GM18907 (cell line): Measurements from ENCODE around the gene CCDC171.
A peak's percentile ranks its signal among the peaks of the same experiment; 100 is the strongest.
"Not testable (repeated sequence)": the region's sequence is repeated elsewhere in the genome, so short reads cannot be mapped to it uniquely, and the experiment has no call there.

Experiments
- ATAC-seq: cut with Tn5 transposase; IDR thresholded peaks from one replicate; pipeline ENCODE4 v1.9.1; 2021; ENCODE audit warnings: mild to moderate bottlenecking, moderate library complexity; ENCODE audit not compliant: unreplicated experiment

The CCDC171 gene

DNA sequence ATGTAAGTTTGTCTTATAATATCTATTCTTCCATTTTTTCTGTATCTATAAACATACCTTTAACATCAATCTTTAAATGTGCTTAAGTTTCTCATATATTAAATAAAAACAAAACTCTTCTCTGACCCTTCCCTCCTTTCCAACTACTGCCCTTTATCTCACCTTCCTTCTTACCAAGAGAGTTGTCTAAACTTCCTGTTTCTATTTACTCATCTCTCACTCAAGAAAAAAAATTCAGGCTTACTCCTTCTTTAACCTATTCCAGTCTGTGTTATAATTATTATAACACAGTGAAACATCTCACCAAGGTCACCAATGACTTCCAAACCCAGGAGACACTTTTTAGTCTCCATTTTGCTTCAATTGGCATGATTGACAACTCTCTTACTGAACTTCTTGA, 140.9 kb downstream of the CCDC171 start:
- no peak for ATAC-seq

DNA sequence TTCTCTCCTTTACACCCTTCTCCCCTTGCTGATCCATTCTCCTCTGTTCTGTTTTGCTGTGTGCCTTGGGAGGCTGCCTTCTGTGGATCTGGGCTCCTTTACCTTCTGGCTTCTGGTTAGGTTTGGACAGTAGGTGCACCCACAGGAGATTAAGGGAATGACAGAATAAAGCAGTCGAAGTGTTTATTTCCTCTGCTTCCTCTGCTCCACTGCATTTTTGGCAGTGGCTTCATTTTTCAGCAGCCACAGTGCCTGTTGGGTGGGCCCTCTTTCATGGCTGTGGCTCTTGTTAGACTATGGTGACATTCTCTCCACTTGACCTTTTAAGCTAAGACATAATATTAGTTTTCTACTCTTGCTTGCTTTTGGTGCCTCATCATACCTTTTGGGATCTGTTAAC, 144.1 kb downstream of the CCDC171 start:
- ATAC-seq, result no peak

GRCh38 chr9:15697446-15697851, 144.6 kb downstream of the CCDC171 start:
- no peak for ATAC-seq

GRCh38 chr9:15699876-15700559, 147.2 kb downstream of the CCDC171 start:
- ATAC-seq, result not testable (repeated sequence)

DNA sequence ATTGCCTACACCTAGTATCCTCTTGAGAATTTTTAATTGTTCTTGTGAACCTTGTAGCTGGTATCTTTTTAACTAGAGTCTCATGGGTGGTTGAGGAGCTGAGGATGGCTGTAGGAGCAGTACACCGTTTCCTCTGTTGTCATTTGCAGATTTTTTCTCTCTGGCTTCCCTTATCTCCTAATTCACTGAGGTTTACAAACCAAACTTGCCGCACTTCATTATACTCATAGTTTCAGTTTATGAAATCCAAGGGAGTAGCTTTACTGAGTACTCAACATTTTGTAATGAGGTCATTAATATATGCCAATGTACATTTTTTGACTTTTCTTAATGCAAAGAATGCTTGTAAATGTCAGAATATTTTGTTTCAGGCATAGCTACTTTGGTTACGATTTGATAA, 154.2 kb downstream of the CCDC171 start:
- ATAC-seq, result no peak

GRCh38 chr9:15711531-15711930, 158.7 kb downstream of the CCDC171 start:
- ATAC-seq, result no peak

DNA sequence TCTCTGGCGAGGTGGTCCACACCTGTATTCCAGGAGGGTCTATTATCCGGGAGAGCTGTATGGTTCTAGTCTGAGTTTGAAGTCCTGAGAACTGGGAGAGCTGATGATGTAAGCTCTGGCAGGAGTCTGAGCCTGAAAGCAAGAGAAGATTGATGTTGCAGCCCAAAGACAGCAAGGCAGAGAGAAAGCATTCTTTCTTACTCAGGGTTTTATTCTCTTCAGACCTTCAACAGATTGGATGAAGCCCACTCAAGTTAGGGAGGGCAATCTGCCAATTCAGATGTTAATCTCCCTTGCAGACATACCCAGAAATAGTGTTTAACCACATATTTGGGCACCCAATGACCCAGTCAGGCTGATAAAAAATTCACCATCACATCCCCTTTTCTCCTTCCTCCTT, 159.1 kb downstream of the CCDC171 start:
- ATAC-seq, result no peak

- ATAC-seq, result no peak
Measured at GRCh38 chr9:15714746-15715145, 161.9 kb downstream of the CCDC171 start.

DNA sequence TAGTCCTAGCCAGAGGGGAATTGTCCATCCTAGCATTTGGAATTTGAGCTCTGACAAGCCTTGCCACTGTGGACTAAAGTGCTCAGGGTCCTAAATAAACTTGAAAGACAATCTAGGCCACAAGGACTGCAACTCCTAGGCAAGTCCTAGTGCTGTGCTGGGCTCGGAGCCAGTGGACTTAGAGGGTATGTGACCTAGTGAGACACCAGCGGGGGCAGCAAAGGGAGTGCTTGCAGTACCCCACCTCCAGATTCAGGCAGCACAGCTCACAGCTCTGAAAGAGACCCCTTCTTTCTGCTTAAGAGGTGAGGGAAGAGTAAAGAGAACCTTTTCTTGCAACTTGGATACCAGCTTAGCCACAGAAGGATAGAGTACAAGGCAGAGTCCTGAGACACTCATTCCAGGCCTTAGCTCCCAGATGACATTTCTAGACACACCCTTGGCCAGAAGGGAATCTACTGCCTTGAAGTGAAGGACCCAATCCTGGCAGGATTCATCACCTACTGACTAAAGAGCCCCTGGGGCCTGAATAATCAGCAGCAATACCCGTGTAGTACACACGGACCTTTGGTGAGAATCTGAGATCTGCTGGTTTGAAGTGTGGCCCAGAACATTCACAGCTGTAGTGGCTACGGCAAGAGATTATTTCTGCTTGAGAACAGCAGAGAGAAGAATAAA, 164.6 kb downstream of the CCDC171 start:
- no peak for ATAC-seq

DNA sequence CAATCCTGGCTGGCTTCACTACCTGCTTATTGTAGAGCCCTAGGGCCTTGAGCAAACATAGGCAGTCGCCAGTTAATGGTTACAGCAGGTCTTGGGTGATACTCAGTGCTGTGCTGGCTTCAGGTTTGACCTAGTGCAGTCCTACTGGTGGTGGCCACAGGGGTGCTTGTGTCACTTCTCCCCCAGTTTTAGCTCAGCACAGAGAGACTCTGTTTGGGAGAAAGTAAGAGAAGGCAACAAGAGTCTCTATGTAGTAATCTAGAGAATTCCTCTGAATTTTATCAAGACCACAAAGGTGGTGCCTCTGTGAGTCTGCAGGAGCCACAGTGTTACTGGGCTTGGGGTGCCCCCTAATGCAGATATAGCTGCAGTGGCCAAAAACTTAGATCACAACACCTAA, 165.6 kb downstream of the CCDC171 start:
- no peak for ATAC-seq

GRCh38 chr9:15720861-15721260, 168.0 kb downstream of the CCDC171 start:
- ATAC-seq, result no peak

DNA sequence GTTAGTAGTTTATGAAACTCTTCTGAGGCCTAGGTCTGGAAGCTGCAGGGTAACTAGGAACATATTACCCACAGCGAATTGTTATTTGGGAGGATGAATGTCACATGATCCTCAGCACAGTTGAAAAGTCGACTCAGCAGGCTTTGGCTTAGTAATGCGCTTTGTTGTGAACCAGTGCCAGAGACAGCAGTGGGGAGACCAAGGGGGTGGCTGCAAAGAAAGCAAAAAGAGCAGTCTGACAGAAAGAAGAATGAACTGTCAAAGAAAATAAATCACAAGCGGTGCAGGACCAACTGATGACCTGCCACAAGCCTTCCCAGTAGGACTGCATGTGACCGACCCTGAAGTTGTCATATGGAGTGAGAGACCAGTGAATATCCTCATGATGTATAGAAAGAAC, 170.0 kb downstream of the CCDC171 start:
- ATAC-seq, result no peak

DNA sequence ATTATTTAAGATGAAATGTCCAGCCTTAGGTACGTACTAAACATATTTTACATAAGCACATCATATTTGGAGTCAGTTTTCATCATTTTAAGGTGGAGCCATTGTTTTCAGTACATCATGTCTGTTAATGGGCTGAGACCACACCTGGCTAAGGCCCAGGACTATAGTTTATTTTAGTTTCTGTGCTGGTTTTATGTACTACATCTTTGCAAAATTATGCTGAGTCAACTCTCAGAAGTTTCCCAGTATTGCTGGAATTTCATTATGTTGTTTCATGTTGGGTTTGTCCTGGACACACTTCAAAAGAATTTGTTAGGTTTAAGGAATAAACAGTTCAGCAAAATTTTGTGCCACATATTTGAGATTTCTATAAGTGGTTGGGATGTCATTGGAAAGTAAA, 171.2 kb downstream of the CCDC171 start:
- ATAC-seq, result no peak

DNA sequence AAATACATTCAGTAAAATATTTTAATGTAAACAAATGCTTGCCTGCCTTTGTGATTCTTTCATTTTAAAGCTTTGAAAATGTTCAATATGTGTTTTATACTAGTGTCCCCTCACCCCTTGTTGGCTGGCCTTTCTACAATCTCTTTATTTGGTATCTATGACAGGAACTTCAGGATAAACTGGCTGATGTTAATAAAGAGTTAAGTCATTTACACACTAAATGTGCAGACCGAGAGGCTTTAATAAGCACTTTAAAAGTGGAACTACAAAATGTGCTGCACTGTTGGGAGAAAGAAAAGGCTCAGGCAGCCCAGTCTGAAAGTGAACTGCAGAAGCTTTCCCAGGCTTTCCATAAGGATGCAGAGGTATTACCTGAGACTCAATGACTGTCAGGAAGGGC, 171.8 kb downstream of the CCDC171 start:
- ATAC-seq, result no peak

DNA sequence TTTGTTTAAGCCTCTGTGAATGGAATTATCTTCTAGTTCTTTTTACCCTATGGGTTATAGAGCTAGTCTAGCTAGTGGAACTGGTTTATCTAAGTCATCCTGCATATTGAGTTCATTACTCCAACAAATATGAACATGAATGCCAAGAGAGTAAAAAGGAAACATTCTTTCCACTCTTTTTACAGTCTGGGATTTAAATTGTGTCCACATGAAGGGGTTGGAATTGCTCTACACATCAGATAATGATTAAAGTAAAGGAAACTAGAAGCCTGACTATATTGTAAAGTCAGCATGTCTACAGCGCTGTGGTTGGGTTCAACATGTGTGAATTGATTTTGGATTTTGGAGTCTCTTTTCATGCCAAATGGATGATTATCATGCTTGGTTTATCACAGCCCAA, 173.1 kb downstream of the CCDC171 start:
- ATAC-seq, result no peak

GRCh38 chr9:15729507-15729906, 176.7 kb downstream of the CCDC171 start:
- no peak for ATAC-seq

DNA sequence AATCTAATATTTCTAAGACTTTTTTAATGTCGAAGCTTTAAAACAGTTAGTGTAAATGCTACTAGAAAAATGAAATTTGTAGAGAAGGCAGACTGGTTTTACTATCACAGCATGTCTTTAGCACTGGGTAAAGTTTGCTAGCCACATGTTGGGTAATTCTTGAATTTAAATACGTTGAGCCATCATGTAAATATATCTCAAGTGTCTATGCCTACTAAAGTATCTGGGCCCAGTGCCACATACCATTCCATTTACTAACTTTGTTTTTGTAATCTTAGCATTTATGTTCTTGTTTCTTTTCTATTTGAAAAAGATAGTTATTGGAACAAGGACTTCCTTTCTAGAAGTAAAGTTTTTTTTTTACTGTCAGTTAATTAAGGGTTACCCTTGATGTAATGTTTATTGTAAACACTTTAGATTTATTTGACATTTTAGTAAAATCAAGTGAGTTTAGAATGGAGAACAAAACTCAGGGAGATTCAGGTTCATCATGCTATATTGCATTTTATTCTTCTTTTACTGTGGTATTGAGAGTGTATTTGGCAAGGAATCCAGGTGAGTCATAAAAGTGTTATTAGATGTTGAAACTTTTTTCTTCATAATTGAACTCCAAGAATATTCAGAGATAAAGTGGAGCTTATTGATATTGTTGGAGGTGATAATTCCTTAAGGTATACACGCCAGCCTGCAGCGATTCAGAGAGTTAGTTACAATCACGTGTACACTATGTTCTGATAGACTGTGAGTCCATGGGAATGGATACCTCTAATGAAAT, 182.4 kb downstream of the CCDC171 start:
- ATAC-seq, result no peak

DNA sequence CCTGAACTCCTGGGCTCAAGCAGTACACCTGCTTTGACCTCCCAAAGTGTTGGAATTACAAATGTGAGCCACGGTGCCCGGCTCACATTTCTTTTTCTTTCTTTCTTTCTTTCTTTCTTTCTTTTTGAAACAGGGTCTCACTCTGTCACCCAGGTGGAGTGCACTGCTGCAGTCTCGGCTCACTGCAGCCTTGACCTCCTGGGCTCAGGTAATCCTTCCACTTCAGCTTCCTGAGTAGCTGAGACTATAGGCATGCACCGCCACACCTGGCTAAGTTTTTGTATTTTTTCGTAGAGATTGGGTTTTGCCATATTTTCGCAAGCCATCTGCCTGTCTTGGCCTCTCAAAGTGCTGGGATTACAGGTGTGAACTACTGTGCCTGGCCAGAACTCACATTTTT, 183.7 kb downstream of the CCDC171 start:
- no peak for ATAC-seq

DNA sequence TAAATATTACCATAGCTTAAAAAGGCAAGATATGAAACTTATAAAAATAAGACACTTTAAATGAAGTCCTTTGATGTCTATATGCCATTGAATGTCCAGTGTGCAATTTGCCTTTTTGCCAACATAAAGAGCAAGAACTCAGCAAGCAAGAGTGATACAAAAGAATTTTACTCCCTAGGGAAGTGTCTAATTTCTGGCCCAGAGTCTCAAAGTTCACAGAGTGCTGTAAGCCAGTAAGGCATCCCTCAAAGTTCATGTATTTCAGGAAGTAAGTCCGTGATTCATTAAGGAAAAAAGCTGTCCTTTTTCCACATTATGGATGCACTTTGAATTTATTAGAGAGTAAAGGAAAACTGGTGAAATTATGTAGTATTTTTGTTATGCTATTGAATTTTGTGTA, 185.2 kb downstream of the CCDC171 start:
- no peak for ATAC-seq

DNA sequence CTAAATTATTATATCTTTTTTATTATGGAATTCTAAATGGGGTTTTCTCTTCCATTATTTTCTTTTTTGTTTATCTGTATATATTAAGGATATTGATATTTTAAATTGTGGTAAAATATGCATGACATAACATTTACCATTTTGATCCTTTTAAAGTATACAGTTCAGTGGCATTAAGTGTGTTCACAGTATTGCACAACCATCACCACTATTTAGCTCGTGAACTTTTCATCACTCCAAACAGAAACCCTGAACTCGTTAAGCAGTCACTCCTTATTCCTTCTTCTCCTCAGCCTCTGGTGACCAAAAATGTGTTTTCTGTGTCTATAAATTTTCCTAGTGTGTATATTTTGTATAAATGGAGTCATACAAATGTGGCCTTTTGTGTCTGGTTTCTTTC, 188.2 kb downstream of the CCDC171 start:
- no peak for ATAC-seq

GRCh38 chr9:15743512-15743911, 190.7 kb downstream of the CCDC171 start:
- peak; percentile 90 for ATAC-seq

GRCh38 chr9:15744196-15744595, 191.4 kb downstream of the CCDC171 start:
- no peak for ATAC-seq
